H9 (cell line): ENCODE measurements around the gene CABLES1. TPM values are rescaled to one million over a fixed set of nuclear protein-coding genes. Genes with fewer than 3 reads are reported as not detected.

Experiments used
- DNase-seq: peaks from one replicate; pipeline ENCODE4 v3.0.0-alpha.2; 2017
- H2AFZ ChIP-seq: one replicate; pipeline ENCODE4 v1.6.1; 2013; ENCODE audit warnings: mild to moderate bottlenecking, low read length, control low read depth, moderate library complexity
- H2AK5ac ChIP-seq: 2 replicates; pipeline ENCODE4 v1.6.1; 2013; ENCODE audit warnings: low read length, control low read depth, mixed read lengths; ENCODE audit not compliant: insufficient read length
- H2BK120ac ChIP-seq: one replicate; pipeline ENCODE4 v1.6.1; 2013; ENCODE audit warnings: low read depth, mild to moderate bottlenecking, low read length, control low read depth, inconsistent platforms; ENCODE audit not compliant: poor library complexity, severe bottlenecking
- H2BK12ac ChIP-seq: 2 replicates; pipeline ENCODE4 v1.6.1; 2013; ENCODE audit warnings: low read length, control low read depth, mixed read lengths, low read depth; ENCODE audit not compliant: insufficient read length
- H2BK15ac ChIP-seq: 2 replicates; pipeline ENCODE4 v1.6.1; 2013; ENCODE audit warnings: low read depth, low read length, control low read depth
- H2BK20ac ChIP-seq: one replicate; pipeline ENCODE4 v1.6.1; 2013; ENCODE audit warnings: low read depth, mild to moderate bottlenecking, low read length, control low read depth, inconsistent platforms; ENCODE audit not compliant: poor library complexity, severe bottlenecking
- H2BK5ac ChIP-seq: 2 replicates; pipeline ENCODE4 v1.6.1; 2013; ENCODE audit warnings: low read length, control low read depth, mixed read lengths; ENCODE audit not compliant: insufficient read length
- H3K14ac ChIP-seq: 2 replicates; pipeline ENCODE4 v1.6.1; 2013; ENCODE audit warnings: low read length, control low read depth; ENCODE audit not compliant: insufficient read depth
- H3K18ac ChIP-seq: 2 replicates; pipeline ENCODE4 v1.6.1; 2013; ENCODE audit warnings: low read depth, mild to moderate bottlenecking, mixed read lengths, low read length, control low read depth; ENCODE audit not compliant: insufficient read length
- H3K23ac ChIP-seq: 2 replicates; pipeline ENCODE4 v1.6.1; 2013; ENCODE audit warnings: low read length, control low read depth, mixed read lengths, low read depth; ENCODE audit not compliant: insufficient read length
- H3K23me2 ChIP-seq: 2 replicates; pipeline ENCODE4 v1.6.1; 2013; ENCODE audit warnings: low read depth, mild to moderate bottlenecking, mixed read lengths, low read length, control low read depth; ENCODE audit not compliant: insufficient read length, poor library complexity, severe bottlenecking
- H3K27ac ChIP-seq: 2 replicates; pipeline ENCODE4 v1.5.1; 2013; ENCODE audit warnings: low read length, control low read depth, mixed read lengths, low read depth; ENCODE audit not compliant: insufficient read length
- H3K27me3 ChIP-seq: 2 replicates; pipeline ENCODE4 v1.6.1; 2013; ENCODE audit warnings: low read length, control low read depth, inconsistent platforms; ENCODE audit not compliant: insufficient read depth
- H3K4ac ChIP-seq: 2 replicates; pipeline ENCODE4 v1.6.1; 2013; ENCODE audit warnings: low read depth, mild to moderate bottlenecking, control low read depth, inconsistent platforms, low read length, moderate library complexity
- H3K4me1 ChIP-seq: 2 replicates; pipeline ENCODE4 v1.6.1; 2013; ENCODE audit warnings: low read length, control low read depth, inconsistent platforms; ENCODE audit not compliant: insufficient read depth
- H3K4me2 ChIP-seq: 2 replicates; pipeline ENCODE4 v1.6.1; 2013; ENCODE audit warnings: low read length, control low read depth, mixed read lengths; ENCODE audit not compliant: insufficient read length, insufficient read depth
- H3K56ac ChIP-seq: 2 replicates; pipeline ENCODE4 v1.6.1; 2013; ENCODE audit warnings: low read depth, mild to moderate bottlenecking, mixed read lengths, low read length, control low read depth; ENCODE audit not compliant: insufficient read length
- H3K79me1 ChIP-seq: 2 replicates; pipeline ENCODE4 v1.6.1; 2013; ENCODE audit warnings: low read depth, mild to moderate bottlenecking, moderate library complexity, low read length, control low read depth, inconsistent platforms; ENCODE audit not compliant: insufficient read depth, poor library complexity, severe bottlenecking
- H3K79me2 ChIP-seq: 2 replicates; pipeline ENCODE4 v1.6.1; 2013; ENCODE audit warnings: low read length, control low read depth, inconsistent platforms; ENCODE audit not compliant: insufficient read depth
- H3K9ac ChIP-seq: 2 replicates; pipeline ENCODE4 v1.6.1; 2013; ENCODE audit warnings: low read length, control low read depth, mixed read lengths; ENCODE audit not compliant: insufficient read length; ENCODE audit errors: extremely low read depth
- H3K9me3 ChIP-seq: one replicate; pipeline ENCODE4 v1.6.1; 2013; ENCODE audit warnings: low read depth, low read length, inconsistent platforms; ENCODE audit not compliant: control insufficient read depth
- H3T11ph ChIP-seq: one replicate; pipeline ENCODE4 v1.6.1; 2013; ENCODE audit warnings: mild to moderate bottlenecking, low read length, control low read depth, inconsistent platforms
- H4K20me1 ChIP-seq: one replicate; pipeline ENCODE4 v1.6.1; 2013; ENCODE audit not compliant: control insufficient read depth, insufficient read length, insufficient read depth
- H4K5ac ChIP-seq: 2 replicates; pipeline ENCODE4 v1.6.1; 2013; ENCODE audit warnings: low read depth, mild to moderate bottlenecking, mixed read lengths, low read length, control low read depth; ENCODE audit not compliant: insufficient read length
- H4K8ac ChIP-seq: replicated peaks from 2 replicates; pipeline ENCODE4 v1.6.1; 2013; ENCODE audit warnings: low read length, control low read depth, mixed read lengths, low read depth; ENCODE audit not compliant: insufficient read length
- H4K91ac ChIP-seq: 2 replicates; pipeline ENCODE4 v1.6.1; 2013; ENCODE audit warnings: low read depth, mild to moderate bottlenecking, moderate library complexity, mixed read lengths, low read length, control low read depth; ENCODE audit not compliant: insufficient read length
- H3K27ac Mint-ChIP-seq, 3 experiments: 2 replicates in 2 of 3; 3 replicates in 1 of 3; pipeline ENCODE4 v1.8.0; 2020 to 2021; ENCODE audit warnings: mixed read lengths in 3 of 3, mild to moderate bottlenecking in 1 of 3, moderate library complexity in 1 of 3
- H3K27me3 Mint-ChIP-seq: 2 replicates; pipeline ENCODE4 v1.8.0; 2021; ENCODE audit warnings: low read depth, mild to moderate bottlenecking, moderate library complexity, mixed read lengths
- H3K36me3 Mint-ChIP-seq, 3 experiments: 2 replicates in 2 of 3; 3 replicates in 1 of 3; pipeline ENCODE4 v1.8.0; 2020 to 2021; ENCODE audit warnings: low read depth in 3 of 3, mixed read lengths in 3 of 3; ENCODE audit not compliant: insufficient read depth in 1 of 3
- H3K4me1 Mint-ChIP-seq, 2 experiments: 2 replicates each; pipeline ENCODE4 v1.8.0; 2020; ENCODE audit warnings: mixed read lengths in 2 of 2
- H3K4me3 Mint-ChIP-seq, 2 experiments: 2 replicates in 1 of 2; 3 replicates in 1 of 2; pipeline ENCODE4 v1.8.0; 2020 to 2021; ENCODE audit warnings: mild to moderate bottlenecking in 2 of 2, mixed read lengths in 2 of 2, moderate library complexity in 1 of 2
- H3K9me3 Mint-ChIP-seq, 2 experiments: 2 replicates in 1 of 2; 3 replicates in 1 of 2; pipeline ENCODE4 v1.8.0; 2020; ENCODE audit warnings: mild to moderate bottlenecking in 2 of 2, mixed read lengths in 2 of 2, moderate library complexity in 1 of 2
- WGBS: extraction: QIAGEN DNeasy Blood & Tissue Kit; methylation state at CpG from one replicate; pipeline ENCODE4 v1.1.7; 2013; ENCODE audit warnings: missing lambda C conversion rate, low lambda C conversion rate, mixed read lengths; ENCODE audit not compliant: insufficient read length; ENCODE audit errors: extremely low coverage; 5-methylcytosine and 5-hydroxymethylcytosine counted together
- total RNA-seq: library from RNA; stranded (reverse); gene quantifications from 2 replicates; pipeline ENCODE4 v1.2.1, GENCODE V29; 2021
- TF ChIP-seq, protein P1 (sequence below): fragments of 200-600 bp; sonication (generic); conservative IDR thresholded peaks from 3 replicates; pipeline ENCODE4 v1.8.0; 2021; ENCODE audit warnings: antibody characterized with exemption, mild to moderate bottlenecking

CABLES1 gene
- total RNA-seq, 1 experiment from 2014 or later = 27.1 TPM

DNA sequence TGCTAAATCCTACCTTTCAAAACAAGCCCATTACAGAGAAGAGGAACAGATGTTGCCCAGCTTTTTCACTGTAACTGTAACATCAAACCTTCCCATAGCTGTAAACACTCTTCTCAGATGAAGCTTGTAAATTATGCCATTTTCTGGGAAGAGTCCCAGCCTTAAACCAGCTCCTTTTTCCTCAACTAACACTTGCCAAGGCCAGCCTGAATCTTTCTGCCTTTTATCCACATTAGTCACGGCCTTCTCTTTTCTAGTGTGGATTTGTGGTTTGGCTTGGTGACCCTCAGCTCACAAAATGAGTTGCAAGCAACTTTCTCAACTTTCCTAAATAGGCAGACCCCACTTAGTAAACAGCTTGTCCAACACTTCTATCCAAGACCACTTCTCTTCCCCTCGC is 90.2 kb downstream of the CABLES1 start:
- Histone ChIP-seq H4K5ac (no peak overlapping the region), H3K23ac (no peak overlapping the region), H2AFZ (no peak overlapping the region), H4K8ac (no peak overlapping the region), H3K14ac (no peak overlapping the region), H2BK20ac (no peak overlapping the region), H3K27ac (no peak overlapping the region), H2BK5ac (no peak overlapping the region), H2BK15ac (no peak overlapping the region), H3K4me2 (no peak overlapping the region), H3K79me2 (no peaks in the 10 kb centered on the region), H3K56ac (no peak overlapping the region), H3K9ac (no peak overlapping the region), H3K4ac (no peak overlapping the region), H3K9me3 (no peaks in the 10 kb centered on the region), H3T11ph (no peak overlapping the region), H3K27me3 (no peaks in the 10 kb centered on the region), H2AK5ac (no peak overlapping the region), H3K4me1 (no peaks in the 10 kb centered on the region; the same call in 1 of the 2 replicates), H4K20me1 (no peaks in the 10 kb centered on the region), H2BK12ac (no peak overlapping the region), H3K18ac (no peak overlapping the region), H3K23me2 (no peaks in the 10 kb centered on the region), H2BK120ac (no peak overlapping the region), H3K79me1 (no peaks in the 10 kb centered on the region), H4K91ac (no peak overlapping the region)
- Mint-ChIP-seq H3K36me3 (peaks cover 7 to 41% (median 14%) of the 10 kb centered on the region in 3 experiments; a peak in 5 of 7 replicates), H3K27me3 (no peaks in the 10 kb centered on the region), H3K9me3 (no peaks in the 10 kb centered on the region), H3K4me1 (peaks cover 9% of the 10 kb centered on the region in 2 experiments), H3K27ac (peak overlapping the region in 2 of 3 experiments; percentile 41 to 52; a peak in 1 of 7 replicates), H3K4me3 (no peak overlapping the region)
- DNase-seq = no peak
- TF ChIP-seq, protein P1, sequence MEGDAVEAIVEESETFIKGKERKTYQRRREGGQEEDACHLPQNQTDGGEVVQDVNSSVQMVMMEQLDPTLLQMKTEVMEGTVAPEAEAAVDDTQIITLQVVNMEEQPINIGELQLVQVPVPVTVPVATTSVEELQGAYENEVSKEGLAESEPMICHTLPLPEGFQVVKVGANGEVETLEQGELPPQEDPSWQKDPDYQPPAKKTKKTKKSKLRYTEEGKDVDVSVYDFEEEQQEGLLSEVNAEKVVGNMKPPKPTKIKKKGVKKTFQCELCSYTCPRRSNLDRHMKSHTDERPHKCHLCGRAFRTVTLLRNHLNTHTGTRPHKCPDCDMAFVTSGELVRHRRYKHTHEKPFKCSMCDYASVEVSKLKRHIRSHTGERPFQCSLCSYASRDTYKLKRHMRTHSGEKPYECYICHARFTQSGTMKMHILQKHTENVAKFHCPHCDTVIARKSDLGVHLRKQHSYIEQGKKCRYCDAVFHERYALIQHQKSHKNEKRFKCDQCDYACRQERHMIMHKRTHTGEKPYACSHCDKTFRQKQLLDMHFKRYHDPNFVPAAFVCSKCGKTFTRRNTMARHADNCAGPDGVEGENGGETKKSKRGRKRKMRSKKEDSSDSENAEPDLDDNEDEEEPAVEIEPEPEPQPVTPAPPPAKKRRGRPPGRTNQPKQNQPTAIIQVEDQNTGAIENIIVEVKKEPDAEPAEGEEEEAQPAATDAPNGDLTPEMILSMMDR = no peak
- WGBS = no CpG with 5 or more reads among the region's 2 CpGs
